GM19238 (cell line): ENCODE results near the gene RIMKLA.
A peak's percentile ranks its signal among the peaks of the same experiment; 100 is the strongest.

Source experiments
- DNase-seq: peaks from one replicate; pipeline ENCODE4 v3.0.0; 2011; ENCODE audit warnings: low spot score; ENCODE audit not compliant: insufficient read length

RIMKLA gene

DNA sequence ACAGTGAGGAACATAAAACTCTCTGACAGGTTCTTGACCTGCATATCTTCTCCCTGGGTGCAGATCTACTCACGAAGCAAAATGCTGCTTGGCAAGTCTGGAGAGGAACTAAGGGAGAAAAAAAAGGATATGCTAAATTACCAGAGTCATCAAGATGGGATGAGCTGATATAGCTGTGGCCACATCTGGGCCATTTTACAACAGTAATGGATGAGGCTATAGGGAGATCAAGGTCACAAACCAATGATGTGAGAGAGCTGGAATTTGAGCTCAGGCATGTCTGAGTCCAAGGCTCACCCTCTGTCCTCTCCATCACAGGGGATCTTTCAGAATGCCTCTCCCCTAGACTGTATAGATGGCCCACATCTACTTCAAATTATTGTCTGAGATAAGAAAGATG, 49.0 kb downstream of the RIMKLA start:
- no peak for DNase-seq

DNA sequence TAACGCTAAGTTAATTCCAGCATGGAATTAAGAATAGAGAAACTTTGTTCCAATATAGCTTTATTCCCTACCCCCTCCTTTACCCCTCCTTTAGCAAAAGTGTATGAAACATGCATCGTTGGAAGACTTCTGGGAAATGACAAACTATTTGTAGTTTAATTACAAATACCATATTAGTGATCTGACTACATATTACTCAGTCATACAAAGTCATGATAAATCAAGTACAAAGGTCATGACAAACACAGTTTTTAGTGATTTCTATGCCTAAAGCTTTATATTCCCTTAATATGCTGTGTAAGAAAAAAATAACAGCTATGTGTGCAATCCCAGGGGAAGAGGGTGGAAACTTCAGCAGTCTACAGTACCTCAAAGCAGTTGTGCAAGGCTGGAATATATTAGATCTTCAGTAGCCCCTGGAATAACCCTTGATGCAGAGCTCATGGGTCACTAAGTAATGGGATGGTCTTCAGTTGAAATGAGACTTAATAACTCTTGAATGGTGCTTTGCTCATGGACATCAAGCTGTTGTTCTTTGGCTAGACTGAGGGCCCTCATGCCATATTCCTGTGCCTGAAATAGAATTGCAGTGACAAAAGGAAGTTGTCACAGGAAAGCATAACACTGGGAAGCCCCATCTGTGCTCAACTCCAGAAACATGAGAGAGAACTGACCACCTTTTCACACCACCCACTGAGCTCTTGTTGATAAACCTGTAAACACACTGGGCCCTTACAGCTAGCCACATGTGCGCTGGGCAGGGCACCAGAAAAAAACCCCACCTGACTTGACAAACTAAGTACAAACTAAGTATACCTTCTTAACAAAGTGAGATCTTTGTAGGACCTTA, 49.9 kb downstream of the RIMKLA start:
- no peak for DNase-seq

DNA sequence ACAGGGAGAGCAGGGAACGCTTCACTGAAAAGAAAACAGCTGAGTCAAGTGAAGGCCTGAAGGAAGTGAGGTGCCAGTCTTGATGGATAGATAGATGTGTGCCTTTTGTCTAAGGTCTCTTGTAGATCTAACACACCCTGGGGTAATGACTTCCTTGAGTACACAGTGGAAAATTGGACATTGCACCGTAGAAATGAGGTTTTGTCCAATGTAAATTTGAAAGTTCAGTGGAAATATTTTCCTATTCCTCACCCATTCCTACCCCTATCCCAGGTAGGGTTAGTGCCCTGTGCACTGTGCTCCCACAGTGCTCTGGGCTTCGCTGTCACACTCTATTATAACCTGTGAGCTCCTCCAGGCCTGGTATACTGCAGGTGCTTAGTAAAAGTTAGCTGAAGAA, 50.9 kb downstream of the RIMKLA start:
- DNase-seq: no peak

DNA sequence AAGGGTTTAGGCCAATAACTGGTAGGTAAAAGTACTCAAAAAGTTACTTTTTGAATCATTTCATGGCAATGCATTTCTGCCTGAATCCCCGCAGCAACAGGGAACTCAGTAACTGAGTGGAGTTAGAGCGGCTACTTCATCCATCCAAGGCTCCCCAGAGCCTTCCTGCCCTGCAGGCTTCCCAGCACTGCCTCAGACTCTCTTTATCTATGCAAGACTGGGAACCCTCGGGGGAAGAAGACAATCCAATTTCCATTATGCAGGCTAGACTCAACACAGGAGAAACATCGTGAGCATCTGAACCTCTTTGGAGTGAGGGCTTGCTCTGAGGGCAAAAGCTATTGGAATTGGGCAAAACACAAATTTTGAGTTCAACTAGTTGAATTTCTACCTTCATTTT, 52.1 kb downstream of the RIMKLA start:
- no peak for DNase-seq

DNA sequence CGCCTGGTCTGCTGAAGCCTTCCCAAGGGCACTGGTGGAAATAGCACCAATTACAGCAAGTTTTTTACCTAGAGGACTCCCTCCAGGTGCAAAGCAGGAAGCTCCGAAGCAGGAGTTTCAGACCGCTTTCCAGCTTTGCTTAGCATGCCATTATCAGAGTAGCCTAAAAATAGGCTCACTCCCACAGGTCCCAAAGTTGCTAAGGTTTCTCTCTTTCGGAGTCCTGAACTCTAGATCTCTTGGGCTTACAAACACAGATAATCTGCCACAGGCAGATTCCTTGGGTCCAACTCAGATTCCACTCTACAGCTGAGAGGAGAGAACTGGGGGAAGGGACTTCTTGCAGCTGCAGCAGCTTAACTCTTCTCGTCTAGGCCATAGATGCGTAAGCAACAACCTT, 52.8 kb downstream of the RIMKLA start:
- DNase-seq: no peak

DNA sequence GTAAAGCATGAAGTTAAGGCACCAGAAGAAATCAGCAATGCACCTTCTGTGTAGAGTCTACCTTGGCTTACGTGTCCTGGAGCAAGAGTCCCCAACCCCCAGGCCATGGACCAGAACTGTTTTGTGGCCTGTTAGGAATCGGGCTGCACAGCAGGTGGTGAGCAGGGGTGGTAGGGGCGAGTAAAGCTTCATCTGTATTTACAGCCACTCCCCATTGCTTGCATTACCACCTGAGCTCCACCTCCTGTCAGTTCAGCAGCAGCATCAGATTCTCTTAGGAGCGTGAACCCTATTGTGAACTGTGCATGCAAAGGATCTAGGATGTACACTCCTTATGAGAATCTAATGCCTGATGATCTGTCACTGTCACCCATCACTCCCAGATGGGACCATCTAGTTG, 53.7 kb downstream of the RIMKLA start:
- no peak for DNase-seq

DNA sequence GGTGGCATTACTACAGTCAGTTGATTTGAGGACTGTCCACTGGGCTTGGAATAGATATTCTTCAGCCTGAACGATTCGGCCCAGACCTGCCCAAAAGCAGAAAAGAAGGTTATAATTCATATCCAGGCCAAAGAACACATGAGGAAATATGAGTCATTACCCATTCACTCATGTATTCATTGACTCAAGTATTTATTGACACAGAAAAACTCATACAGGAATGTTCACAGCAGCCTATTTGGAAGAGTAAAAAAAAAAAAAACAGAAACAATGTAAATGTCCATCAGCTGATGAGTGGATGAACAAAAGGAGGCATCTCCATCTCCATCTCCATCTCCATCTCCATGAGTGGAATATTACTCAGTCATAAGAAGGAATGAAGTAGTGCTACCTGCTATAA, 59.3 kb downstream of the RIMKLA start:
- DNase-seq: no peak

DNA sequence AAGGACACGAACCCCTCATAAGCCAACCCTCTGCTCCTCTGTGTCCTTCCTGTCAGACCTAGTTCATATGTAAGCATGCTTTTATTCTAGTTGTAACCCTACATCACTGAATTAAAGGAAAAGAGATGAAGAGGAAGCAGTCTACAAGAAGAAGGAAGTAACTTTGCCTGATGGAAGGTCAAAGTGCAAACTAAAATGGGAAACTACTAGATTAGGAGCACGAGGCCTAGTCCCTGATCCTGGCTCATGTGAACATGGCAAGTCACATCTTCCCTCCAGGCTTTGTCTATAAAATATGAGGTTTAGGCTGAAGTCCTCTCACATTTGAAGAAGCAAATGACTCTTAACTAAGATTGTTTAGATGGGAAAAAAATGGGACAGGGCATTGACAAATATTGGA, 62.1 kb downstream of the RIMKLA start:
- DNase-seq: no peak

DNA sequence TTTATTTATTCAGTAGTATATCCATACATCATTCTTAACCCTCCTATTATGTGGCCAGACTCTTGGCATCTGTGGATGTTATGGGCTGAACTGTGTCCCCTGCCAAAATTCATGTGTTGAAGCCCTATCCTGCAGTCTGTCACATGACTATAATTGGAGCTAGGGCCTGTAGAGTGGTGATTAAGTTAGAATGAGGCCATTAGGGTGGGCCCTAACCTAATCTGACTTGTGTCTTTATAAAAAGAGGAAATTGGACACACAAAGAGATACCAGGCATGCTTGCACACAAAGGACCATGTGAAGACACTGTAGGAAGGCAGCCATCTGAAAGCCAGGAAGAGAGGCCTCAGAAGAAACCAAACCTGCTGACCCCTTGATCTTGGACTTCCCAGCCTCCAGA, 68.7 kb downstream of the RIMKLA start:
- no peak for DNase-seq

DNA sequence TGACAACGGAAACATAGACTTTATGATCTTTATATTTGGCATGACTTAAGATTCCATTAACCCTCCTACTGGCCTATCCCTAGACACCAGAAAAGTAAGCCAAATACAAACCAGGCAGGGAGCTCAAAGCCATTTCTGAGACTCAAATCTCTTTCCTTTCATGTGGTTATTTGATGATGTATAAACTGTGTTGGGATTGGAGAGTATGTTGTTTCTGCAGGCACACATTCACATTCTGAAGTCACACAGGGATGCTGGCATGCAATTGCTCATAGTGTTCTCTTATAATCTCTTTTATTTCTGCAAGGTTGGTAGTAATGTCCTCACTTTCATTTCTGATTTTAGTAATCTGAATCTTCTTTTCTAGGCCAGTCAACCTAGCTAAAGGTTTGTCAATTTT, 69.5 kb downstream of the RIMKLA start:
- DNase-seq: no peak

DNA sequence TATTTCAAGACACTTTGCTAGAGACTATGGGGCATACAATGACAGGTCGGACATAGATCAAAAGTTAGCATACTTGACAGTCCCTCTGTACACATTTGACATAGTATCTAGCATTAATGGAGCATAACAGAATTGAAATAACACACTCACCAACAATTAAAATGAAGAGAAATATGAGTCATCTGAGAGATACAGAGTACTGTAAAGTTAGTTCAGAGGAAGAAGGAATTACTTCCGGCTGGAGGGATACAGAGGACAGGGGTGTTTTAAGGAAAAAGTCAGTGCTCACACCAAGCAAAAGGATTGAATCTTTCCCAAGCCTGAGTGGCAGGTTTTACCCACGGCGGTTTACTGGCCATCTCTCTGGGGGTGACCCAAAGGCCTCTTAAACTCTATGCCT, 72.8 kb downstream of the RIMKLA start:
- no peak for DNase-seq

DNA sequence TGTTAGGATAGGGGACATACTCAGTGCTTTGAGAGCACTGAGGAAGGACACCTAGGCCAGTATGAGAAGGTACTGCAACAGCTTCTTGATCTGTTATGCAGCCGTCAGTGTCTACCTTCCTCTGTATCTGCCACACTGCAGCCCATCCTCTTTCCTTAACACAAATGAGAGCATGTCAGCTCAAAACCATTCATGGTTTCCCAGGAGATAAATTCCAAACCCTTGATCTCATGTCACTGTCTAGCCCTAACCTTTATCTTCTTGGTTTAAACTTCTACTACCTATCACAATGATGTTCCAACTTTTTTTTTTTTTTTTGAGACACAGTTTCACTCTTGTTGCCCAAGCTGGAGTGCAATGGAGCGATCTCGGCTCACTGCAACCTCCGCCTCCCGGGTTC, 73.8 kb downstream of the RIMKLA start:
- no peak for DNase-seq

DNA sequence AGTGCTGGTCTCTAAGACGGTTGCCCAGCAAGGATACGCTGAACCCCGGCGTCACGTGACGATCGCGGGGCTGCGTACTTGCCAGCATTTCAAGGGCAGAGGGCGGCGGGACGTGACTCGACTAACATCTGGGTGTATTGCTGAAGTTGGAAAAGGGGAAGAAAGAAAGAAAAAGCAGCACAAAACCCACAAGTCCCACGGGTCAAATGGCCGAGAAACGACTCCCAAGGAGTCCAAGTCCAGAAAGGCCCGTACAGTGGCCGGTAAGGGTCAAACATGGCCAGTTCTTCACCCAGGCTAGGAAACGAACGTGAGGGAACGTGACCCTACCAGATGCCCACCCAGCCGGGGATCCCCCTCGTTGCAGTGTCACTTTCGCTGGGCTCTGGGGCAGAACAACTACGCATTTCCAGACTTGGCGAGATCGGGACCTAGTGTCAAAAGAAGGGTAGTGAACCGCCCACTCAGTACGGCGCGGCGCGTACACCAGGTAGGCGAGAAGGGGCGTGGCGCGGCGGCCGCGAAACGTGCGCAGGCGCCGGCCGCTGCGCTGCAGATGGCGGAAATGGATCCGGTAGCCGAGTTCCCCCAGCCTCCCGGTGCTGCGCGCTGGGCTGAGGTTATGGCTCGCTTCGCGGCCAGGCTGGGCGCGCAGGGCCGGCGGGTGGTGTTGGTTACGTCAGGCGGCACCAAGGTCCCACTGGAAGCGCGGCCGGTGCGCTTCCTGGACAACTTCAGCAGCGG, 75.6 kb downstream of the RIMKLA start, which contains the start of the genes PPCS and ZMYND12:
TSS of gene PPCS (plus strand) at position 534 of the 744 bp plus-strand sequence. CDS start at position 557, 23 bp downstream.
TSS of gene ZMYND12 (minus strand) at position 13 of the 744 bp plus-strand sequence. CDS start 25 bp downstream, outside the sequence.
- peak; percentile 80 for DNase-seq

DNA sequence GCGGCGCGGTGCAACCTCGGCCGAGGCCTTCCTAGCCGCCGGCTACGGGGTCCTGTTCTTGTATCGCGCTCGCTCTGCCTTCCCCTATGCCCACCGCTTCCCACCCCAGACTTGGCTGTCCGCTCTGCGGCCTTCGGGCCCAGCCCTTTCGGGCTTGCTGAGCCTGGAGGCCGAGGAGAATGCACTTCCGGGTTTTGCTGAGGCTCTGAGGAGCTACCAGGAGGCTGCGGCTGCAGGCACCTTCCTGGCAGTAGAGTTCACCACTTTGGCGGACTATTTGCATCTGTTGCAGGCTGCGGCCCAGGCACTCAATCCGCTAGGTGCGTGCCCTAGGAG, 76.1 kb downstream of the RIMKLA start:
- DNase-seq: peak; percentile 64

DNA sequence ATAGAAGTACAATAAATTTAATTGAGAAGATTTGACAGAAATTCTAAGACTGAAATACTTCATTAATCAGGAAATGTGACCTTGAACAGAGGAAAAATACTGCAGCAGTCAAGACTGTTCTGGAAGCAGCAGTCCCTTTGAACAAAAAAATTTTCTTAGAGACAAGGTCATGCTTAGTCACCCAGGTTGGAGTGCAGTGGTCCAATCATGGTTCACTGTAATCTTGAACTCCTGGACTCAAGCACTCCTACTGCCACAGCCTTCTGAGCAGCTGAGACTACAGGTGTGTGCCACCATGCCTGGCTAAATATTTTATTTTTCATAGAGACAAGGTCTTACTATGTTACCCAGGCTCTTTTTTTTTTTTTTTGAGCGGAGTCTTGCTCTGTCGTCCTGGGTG, 80.6 kb downstream of the RIMKLA start:
- DNase-seq: no peak

DNA sequence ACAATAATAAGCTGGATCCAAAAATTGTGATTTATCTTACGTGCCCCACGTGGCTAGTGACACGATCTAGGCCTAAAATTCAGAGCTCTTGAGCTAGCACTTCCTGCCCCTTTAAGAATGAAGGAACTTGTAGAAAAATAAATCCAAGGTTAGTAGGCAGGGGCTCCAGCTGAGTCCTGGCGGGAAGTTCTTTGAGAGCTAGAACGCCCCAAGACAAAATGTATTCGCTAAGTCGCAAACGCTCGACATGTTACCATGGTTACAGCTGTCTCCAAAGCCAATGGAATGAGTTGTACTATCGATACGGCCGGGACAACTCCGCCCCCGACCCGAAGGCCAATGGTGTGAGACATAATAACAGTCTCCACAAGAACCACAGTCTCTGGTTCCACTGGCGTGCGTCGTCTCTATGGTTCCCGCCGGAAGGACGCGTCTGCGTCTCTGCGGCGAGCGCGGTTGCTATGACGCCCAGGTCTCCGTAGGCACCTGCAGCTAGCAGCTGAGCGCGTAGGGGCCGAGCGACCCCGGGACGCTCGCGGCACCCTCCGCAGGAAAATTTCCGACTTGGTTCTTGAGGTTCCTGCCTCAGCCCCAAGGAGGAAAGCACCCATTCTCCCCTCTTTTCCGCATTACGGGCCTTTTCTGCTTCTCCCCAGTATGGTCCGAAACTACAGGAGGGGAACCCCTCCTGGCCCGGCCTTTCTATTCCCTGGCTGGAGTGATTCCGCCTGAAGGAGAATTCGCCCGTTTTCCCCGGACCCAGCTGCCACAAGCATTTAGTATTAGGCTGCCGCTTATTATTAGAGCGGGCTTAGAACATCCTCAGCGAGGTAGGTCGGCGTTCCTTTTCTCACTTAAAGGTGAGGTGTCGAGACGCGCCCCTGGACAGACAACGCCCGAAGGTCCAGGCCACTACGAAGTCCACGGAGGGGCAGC, 82.5 kb downstream of the RIMKLA start, which contains the start of gene CCDC30:
TSS of gene CCDC30 (plus strand) at position 459 of the 936 bp plus-strand sequence. CDS start 17,266 bp downstream, outside the sequence.
- DNase-seq: peak; percentile 90

DNA sequence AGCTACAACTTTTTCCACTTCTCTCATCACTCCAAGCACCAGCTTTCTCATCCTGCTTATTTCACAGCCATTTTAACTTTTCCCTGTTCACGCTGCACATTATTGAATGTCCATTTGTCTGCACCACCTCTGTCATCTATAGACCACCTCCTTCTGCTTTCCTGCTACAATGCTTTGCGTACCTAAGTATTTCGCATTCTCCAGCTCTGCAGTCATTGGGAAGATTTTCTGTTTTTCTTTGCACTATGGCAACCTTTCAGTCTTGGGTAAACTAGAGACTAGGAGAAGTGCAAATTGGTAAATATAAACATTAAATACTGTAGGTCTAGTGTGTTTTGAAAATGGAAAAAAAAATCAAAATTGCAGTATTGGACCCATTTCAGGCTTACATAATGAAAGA, 83.3 kb downstream of the RIMKLA start:
- no peak for DNase-seq

DNA sequence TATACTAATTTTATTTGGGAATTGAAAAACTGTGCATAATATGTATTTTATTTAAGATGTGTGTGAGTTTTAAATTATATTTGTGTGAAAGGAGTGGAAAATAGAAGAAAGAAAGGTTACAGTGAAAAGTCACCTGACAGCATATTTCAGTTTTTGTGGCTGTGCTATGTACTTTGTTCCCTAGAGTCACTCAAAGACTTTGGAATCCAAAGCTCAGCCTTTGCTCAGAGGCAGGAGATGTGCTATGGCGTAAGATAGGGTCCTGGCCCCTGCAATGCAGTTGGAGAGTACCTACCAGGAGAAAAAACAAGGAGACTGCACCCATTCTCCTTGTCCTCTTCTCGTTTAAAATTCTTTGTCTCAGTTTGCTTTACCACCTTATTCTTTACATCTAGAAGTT, 85.4 kb downstream of the RIMKLA start:
- no peak for DNase-seq

DNA sequence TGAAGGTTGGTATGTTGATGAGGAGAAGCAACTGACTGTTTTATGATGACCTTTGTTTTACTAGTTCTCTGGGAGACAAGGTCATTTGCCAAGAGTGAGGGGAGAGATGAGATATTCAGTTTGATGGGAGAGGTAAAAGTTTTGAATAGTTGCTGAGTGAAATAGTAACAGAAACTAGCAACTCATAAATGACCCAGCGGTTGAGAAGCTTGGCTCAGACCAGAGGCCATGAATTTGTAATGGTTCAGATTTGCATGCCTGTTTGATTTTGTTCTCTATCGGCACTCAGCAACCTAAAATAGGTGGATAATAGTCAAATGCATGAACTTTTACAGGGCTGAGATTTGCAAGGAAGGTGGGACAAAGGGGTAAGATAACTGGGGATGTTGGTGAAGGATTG, 89.1 kb downstream of the RIMKLA start:
- no peak for DNase-seq
